Heart right ventricle (tissue), 16 donors: ENCODE measurements around the gene ZKSCAN4. TPM values are rescaled to one million over a fixed set of nuclear protein-coding genes. Genes with fewer than 3 reads are reported as not detected.

Experiments used
- ATAC-seq, 8 donors: fragments of 200-7000 bp; cut with Tn5 transposase; one replicate each; pipeline ENCODE4 v1.9.1; 2020; ENCODE audit warnings: mild to moderate bottlenecking in 8 of 8, moderate library complexity in 8 of 8, moderate number of reproducible peaks in 1 of 8
- DNase-seq, 2 donors: peaks; one replicate each; pipeline ENCODE4 v3.0.0-alpha.2; 2020
- H3K27ac ChIP-seq, 10 donors: fragments of 200-600 bp; sonication (generic) in 2 of 10; one replicate each; pipeline versions ENCODE4 v1.5.0 to v1.8.0; 2020 to 2022; ENCODE audit warnings: mild to moderate bottlenecking in 3 of 10
- H3K27me3 ChIP-seq, 7 donors: fragments of 200-600 bp; one replicate each; pipeline ENCODE4 v1.8.0; 2021 to 2022; ENCODE audit warnings: mild to moderate bottlenecking in 2 of 7
- H3K36me3 ChIP-seq, 9 donors: fragments of 200-600 bp; sonication (generic) in 1 of 9; one replicate each; pipeline versions ENCODE4 v1.5.0 to v1.8.0; 2020 to 2022; ENCODE audit warnings: mild to moderate bottlenecking in 2 of 9
- H3K4me1 ChIP-seq, 9 donors: fragments of 200-600 bp; sonication (generic) in 1 of 9; one replicate each; pipeline versions ENCODE4 v1.5.0 to v1.8.0; 2020 to 2022; ENCODE audit warnings: mild to moderate bottlenecking in 4 of 9
- H3K4me3 ChIP-seq, 10 donors: fragments of 200-600 bp; sonication (generic) in 2 of 10; one replicate each; pipeline versions ENCODE4 v1.5.0 to v1.8.0; 2020 to 2022; ENCODE audit warnings: mild to moderate bottlenecking in 7 of 10, moderate library complexity in 2 of 10
- H3K9me3 ChIP-seq, 11 donors: fragments of 200-600 bp in 10 of 11; sonication (generic) in 2 of 11; one replicate each; pipeline versions ENCODE4 v1.5.0 to v1.8.0; 2013 to 2022; ENCODE audit warnings: mild to moderate bottlenecking in 2 of 11, control low read depth in 1 of 11, moderate library complexity in 1 of 11
- WGBS, 2 donors: extraction: QIAGEN DNeasy Blood & Tissue Kit; methylation state at CpG; one replicate each; pipeline ENCODE4 v1.1.7; 2013; ENCODE audit warnings: inconsistent platforms in 1 of 2; 5-methylcytosine and 5-hydroxymethylcytosine counted together
- intact Hi-C, 10 donors: fragments of 100-400 bp; cut with DNase I; formaldehyde crosslinking; loops; one replicate each; pipeline versions ENCODE4 v1.11.1 to v1.14.2; 2022
- long read RNA-seq, 3 donors: library from polyadenylated mRNA; unstranded; transcript quantifications; one replicate each; pipeline ENCODE4 v2.0.0, GENCODE V29; 2020 to 2021
- polyA plus RNA-seq, 2 donors: library from polyadenylated mRNA; stranded (reverse); fragments of 200-250 nt; gene quantifications; one replicate each; pipeline ENCODE4 v1.2.3, GENCODE V29; 2013
- total RNA-seq, 10 donors: library from RNA; stranded (reverse); fragmentation: NEBNext Ultra II Directional in 3 of 10; extraction: Animal tissue kit (Norgen Biotek cat#: 25700) in 3 of 10; gene quantifications; one replicate each; pipeline versions ENCODE4 v1.2.1 to v1.2.4, GENCODE V29; 2021 to 2023
- TF ChIP-seq, protein P1 (sequence below), 9 donors: fragments of 200-600 bp; sonication (generic) in 2 of 9; IDR thresholded peaks; one replicate each; pipeline versions ENCODE4 v1.5.0 to v1.8.0; 2021 to 2022; ENCODE audit warnings: antibody characterized with exemption in 9 of 9, mild to moderate bottlenecking in 5 of 9, moderate library complexity in 1 of 9
- donor health status: Arrhythmogenic right ventricular cardiomyopathy.
- donor health status: ischemic (EF 13 %, LVEDD 7.1; RV severe dilation, severe dysfunction).
- donor health status: healthy with polysubstance abuse.
- donor health status: DM: no; HTN: yes; CAD: no.
- donor health status: DM: no; HTN: no; CAD: no.
- donor health status: ischemic (EF 25% LVEDD 6.9; RV normal size, moderate dysfunction).
- donor health status: ischemic (EF 25% LVEDD 5.7; RV mildly dilated, moderate dysfunction).
- donor health status: healthy.
- donor health status: DM: yes; HTN: yes; CAD: no.
- donor health status: Ischemic cardiomyopathy.
- donor health status: ischemic (EF 35%, LVEDD 5.7; RV mildly dilated, moderate dysfunction).
- donor health status: nonischemic (EF 11% LVEDD 7.7; RV severe dilation, severe dysfunction).
- donor health status: DM: yes; HTN: yes; CAD: no.
- donor health status: PGD.
- donor health status: ischemic (EF 29% LVEDD 5.4; RV normal size, mild dysfunction).
- donor health status: nonischemic (EF 23%, LVEDD 6.1; RV moderate dilation, normal function).

ZKSCAN4 gene
- total RNA-seq (1 to 10 TPM in 9 of 10 donors, under 1 TPM in 1; 0.55 to 3.6 (median 2.9) TPM), polyA plus RNA-seq (1 to 10 TPM; 1.7 to 2.0 TPM)
- long read RNA-seq, donor 1, partial matches to known transcripts = 0 of 4 reads
- long read RNA-seq, donor 1, other reads (novel, unspliced or antisense) = 1 of 4 reads
- long read RNA-seq, donor 2, partial matches to known transcripts = 0 of 6 reads
- long read RNA-seq, donor 2, other reads (novel, unspliced or antisense) = 2 of 6 reads
- long read RNA-seq, donor 3, partial matches to known transcripts = 1 of 6 reads
- long read RNA-seq, donor 3, other reads (novel, unspliced or antisense) = 3 of 6 reads

GRCh38 chr6:28252009-28252975 is at the start of gene ZKSCAN4:
ZKSCAN4 (minus strand) TSS chr6:28252269; CDS start chr6:28251980, 289 bp downstream.
- WGBS, 2 donors = 5 to 8% methylated on average over 14 of the region's 14 CpGs
- Histone ChIP-seq H3K4me3 (peak within 1 kb of the TSS; percentile 59 to 98 (median 89)), H3K36me3 (peaks cover 0 to 25% (median 10%) of the 10 kb centered on the region in 9 donors), H3K27ac (peak within 1 kb of the TSS in 9 of 10 donors; percentile 28 to 87 (median 68)), H3K27me3 (no peaks in the 10 kb centered on the region), H3K9me3 (no peaks in the 10 kb centered on the region), H3K4me1 (peaks cover 9 to 36% (median 22%) of the 10 kb centered on the region in 9 donors)
- intact Hi-C loops = loop anchor here in 6 of 10 donors (1.0 to 10.0 kb wide), 5 partner anchors 14 to 117 kb away; no protein-coding TSS in a partner anchor
- ATAC-seq (peak; percentile 95 to 99 (median 98)), DNase-seq (peak; percentile 46 to 94)
- TF ChIP-seq, protein P1, sequence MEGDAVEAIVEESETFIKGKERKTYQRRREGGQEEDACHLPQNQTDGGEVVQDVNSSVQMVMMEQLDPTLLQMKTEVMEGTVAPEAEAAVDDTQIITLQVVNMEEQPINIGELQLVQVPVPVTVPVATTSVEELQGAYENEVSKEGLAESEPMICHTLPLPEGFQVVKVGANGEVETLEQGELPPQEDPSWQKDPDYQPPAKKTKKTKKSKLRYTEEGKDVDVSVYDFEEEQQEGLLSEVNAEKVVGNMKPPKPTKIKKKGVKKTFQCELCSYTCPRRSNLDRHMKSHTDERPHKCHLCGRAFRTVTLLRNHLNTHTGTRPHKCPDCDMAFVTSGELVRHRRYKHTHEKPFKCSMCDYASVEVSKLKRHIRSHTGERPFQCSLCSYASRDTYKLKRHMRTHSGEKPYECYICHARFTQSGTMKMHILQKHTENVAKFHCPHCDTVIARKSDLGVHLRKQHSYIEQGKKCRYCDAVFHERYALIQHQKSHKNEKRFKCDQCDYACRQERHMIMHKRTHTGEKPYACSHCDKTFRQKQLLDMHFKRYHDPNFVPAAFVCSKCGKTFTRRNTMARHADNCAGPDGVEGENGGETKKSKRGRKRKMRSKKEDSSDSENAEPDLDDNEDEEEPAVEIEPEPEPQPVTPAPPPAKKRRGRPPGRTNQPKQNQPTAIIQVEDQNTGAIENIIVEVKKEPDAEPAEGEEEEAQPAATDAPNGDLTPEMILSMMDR (IDR thresholded peaks at IDR 0.05) = no peak

DNA sequence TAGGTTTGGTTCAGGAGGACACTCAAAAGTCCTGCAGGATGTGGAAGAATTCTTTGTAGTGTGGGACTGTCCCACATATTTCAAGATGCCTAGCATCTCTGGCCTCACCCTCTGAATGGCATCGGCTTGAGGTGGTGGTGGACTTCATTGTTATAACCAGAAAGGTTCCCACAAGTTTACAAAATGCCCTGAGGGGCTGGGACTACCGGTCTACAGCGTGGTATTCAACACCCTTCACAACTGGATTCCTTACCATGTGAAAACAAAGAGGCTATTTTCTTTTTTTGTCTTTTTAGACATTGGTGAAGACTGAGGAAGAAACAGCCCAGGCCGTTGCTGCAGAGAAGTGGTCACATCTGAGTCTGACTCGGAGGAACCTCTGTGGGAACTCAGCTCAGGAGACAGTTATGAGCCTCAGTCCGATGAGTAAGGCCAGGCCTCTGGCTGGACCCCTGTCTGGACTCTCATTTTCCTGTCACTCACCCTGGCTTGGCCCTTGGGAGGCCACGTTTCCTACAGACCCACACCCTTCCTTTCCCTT is 44.5 kb upstream of the ZKSCAN4 start:
- Histone ChIP-seq H3K4me3 (no peak overlapping the region), H3K4me1 (no peaks in the 10 kb centered on the region), H3K27me3 (no peaks in the 10 kb centered on the region), H3K9me3 (no peaks in the 10 kb centered on the region), H3K27ac (no peak overlapping the region), H3K36me3 (peaks cover 0 to 55% (median 10%) of the 10 kb centered on the region in 9 donors)
- WGBS, 2 donors = 83 to 92% methylated on average over 7 of the region's 7 CpGs
- intact Hi-C loops = no loop called here
- TF ChIP-seq, protein P1 (IDR thresholded peaks at IDR 0.05) = no peak
- ATAC-seq (no peak), DNase-seq (no peak)

DNA sequence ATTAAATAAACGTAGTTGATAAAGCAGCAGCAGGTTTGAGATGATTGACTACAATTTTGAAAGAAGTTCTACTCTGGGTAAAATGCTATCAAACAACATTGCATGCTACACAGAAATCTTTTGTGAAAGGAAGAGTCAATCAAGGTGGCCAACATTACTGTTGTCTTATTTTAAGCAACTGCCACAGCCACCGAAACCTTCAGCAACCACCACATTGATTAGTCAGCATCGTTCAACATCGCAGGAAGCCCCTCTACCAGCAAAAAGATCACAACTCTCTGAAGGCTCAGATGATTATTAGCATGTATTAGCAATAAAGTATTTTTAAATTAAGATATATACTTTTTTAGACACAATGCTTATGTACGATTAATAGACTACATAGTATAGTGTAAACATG is 43.3 kb upstream of the ZKSCAN4 start:
- Histone ChIP-seq H3K27ac (no peak overlapping the region), H3K27me3 (no peaks in the 10 kb centered on the region), H3K9me3 (no peaks in the 10 kb centered on the region), H3K4me1 (no peaks in the 10 kb centered on the region), H3K36me3 (peaks cover 0 to 44% (median 7%) of the 10 kb centered on the region in 9 donors), H3K4me3 (no peak overlapping the region)
- intact Hi-C loops = no loop called here
- no peak for ATAC-seq
- WGBS, 2 donors = 96% methylated on average over 5 of the region's 5 CpGs
- TF ChIP-seq, protein P1 (IDR thresholded peaks at IDR 0.05) = no peak
- DNase-seq = no peak

DNA sequence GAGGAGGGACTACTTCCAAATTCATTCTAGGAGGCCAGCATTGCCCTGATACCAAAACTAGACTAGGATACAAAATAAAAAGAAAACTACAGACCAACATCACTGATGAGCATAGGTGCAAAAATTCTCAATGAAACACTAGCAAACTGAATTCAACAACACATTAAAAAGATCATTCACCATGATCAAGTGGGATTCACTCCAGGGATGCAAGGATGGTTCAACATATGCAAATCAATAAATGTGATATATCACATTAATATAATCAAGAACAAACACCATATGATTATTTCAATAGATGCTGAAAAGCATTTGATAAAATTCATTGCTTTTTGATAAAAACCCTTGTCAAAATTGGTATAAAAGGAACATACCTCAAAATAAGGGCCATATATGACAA is 39.5 kb upstream of the ZKSCAN4 start:
- no peak for DNase-seq
- intact Hi-C loops = no loop called here
- peaks cover 0 to 57% (median 7%) of the 10 kb centered on the region in 9 donors for H3K36me3 ChIP-seq
- H3K9me3 ChIP-seq = no peaks in the 10 kb centered on the region
- TF ChIP-seq, protein P1 (IDR thresholded peaks at IDR 0.05) = no peak
- no peaks in the 10 kb centered on the region for H3K4me1 ChIP-seq
- H3K27ac ChIP-seq = no peak overlapping the region
- no peak overlapping the region for H3K4me3 ChIP-seq
- no peak for ATAC-seq
- H3K27me3 ChIP-seq = no peaks in the 10 kb centered on the region
